ENCODE results near the gene MYO16.

The MYO16 gene

DNA sequence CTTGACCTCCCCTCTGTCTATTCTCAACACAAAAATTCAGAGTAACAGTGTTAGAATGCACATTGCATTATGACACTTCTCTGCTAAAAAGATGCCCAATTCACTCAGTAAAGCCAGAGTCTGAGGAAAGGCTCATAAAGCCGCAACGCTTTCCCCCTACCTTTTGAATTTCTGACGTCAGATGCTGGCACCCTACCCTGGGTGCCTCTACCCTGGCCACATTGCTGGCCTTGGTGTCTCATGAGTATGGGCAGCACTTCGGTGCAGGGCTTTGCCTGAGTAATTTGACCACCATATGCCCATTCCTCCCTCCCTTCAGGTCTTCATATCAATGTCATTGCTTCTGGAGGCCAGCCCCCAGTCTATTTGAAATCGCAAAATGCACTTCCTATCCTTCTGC, 229.3 kb downstream of the MYO16 start:
- H3K4me1 ChIP-seq (ENCODE audit: control insufficient read depth, insufficient read depth, low read length) = peaks cover 12% of the 10 kb centered on the region
- H3K27me3 ChIP-seq (ENCODE audit: control insufficient read depth, insufficient read depth, low read length) = no peaks in the 10 kb centered on the region
- no peaks in the 10 kb centered on the region for H3K36me3 ChIP-seq (ENCODE audit: control insufficient read depth, insufficient read depth, low read length)
- no peaks in the 10 kb centered on the region for H3K9me3 ChIP-seq (ENCODE audit: control insufficient read depth, insufficient read depth, low read length)
- no peak overlapping the region for H3K9ac ChIP-seq (ENCODE audit: low read depth, low read length)
- H3K4me3 ChIP-seq (ENCODE audit: low read depth, low read length) = no peak overlapping the region

DNA sequence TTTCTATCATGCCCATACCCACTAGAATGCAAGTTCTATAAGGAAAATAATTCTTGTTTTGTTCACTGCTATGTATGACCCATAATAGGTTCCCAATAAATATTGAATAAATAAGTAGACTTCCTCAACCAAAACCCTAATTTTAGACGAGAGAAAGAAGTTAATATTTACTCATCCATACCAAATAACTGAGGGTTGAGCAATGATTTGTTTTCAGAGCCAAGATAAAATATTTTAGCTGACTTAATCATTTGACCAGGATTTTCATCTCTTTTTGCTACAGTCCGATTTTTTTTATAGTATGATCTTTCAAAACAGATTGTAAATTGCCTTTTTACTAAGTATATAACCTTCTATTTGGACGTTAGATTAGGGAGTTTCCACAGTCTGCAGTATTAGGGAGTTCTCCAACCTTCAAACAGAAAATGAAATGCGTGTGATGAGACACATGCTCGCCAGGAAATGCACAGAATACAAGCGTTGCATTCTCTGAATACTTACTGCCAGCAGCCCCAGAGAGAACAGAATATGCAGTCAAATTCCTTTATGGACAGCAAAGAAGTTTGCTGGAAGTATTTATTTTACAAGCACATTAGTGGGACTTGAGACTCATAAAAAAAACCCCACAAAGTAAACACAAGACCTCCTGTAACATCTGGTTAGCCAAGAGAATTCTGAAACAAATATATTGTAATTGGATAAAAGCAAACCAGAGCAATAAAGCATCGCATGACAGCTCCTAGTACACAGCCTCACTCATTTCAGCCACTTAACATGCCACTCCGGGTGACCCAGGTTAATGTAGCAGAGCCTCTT, 230.0 kb downstream of the MYO16 start:
- Histone ChIP-seq H3K36me3 (ENCODE audit: control insufficient read depth, insufficient read depth, low read length) (no peaks in the 10 kb centered on the region), H3K4me3 (ENCODE audit: low read depth, low read length) (no peak overlapping the region), H3K27me3 (ENCODE audit: control insufficient read depth, insufficient read depth, low read length) (no peaks in the 10 kb centered on the region), H3K9me3 (ENCODE audit: control insufficient read depth, insufficient read depth, low read length) (no peaks in the 10 kb centered on the region), H3K9ac (ENCODE audit: low read depth, low read length) (no peak overlapping the region), H3K4me1 (ENCODE audit: control insufficient read depth, insufficient read depth, low read length) (peaks cover 12% of the 10 kb centered on the region)

- Histone ChIP-seq H3K4me3 (ENCODE audit: low read depth, low read length) (no peak overlapping the region), H3K4me1 (ENCODE audit: control insufficient read depth, insufficient read depth, low read length) (peaks cover 10% of the 10 kb centered on the region), H3K36me3 (ENCODE audit: control insufficient read depth, insufficient read depth, low read length) (no peaks in the 10 kb centered on the region), H3K9ac (ENCODE audit: low read depth, low read length) (no peak overlapping the region), H3K27me3 (ENCODE audit: control insufficient read depth, insufficient read depth, low read length) (no peaks in the 10 kb centered on the region), H3K9me3 (ENCODE audit: control insufficient read depth, insufficient read depth, low read length) (no peaks in the 10 kb centered on the region)
Measured at GRCh38 chr13:108860418-108860817, 231.0 kb downstream of the MYO16 start.

- Histone ChIP-seq H3K36me3 (ENCODE audit: control insufficient read depth, insufficient read depth, low read length) (no peaks in the 10 kb centered on the region), H3K27me3 (ENCODE audit: control insufficient read depth, insufficient read depth, low read length) (no peaks in the 10 kb centered on the region), H3K9ac (ENCODE audit: low read depth, low read length) (no peak overlapping the region), H3K9me3 (ENCODE audit: control insufficient read depth, insufficient read depth, low read length) (no peaks in the 10 kb centered on the region), H3K4me3 (ENCODE audit: low read depth, low read length) (no peak overlapping the region), H3K4me1 (ENCODE audit: control insufficient read depth, insufficient read depth, low read length) (no peaks in the 10 kb centered on the region)
Measured at GRCh38 chr13:108877300-108877699, 247.9 kb downstream of the MYO16 start.

DNA sequence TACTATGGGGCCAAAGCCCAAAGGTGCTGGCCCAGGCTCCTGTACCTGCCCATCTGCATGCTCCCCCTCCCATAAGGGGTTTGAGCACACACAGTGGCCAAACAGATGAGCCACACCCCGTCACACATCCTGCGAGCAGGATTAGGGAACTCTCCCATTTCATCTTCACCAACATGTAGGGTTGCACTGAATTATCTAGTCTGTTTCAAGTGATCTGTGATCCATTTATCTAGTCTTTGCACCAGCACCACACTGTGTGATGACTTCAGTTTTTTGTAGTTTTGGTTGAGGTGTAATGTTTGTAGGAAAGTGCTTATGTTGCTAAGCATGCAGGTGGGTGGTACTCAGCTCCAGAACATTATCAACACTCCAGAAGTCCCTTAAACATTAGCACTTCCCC, 249.3 kb downstream of the MYO16 start:
- Histone ChIP-seq H3K36me3 (ENCODE audit: control insufficient read depth, insufficient read depth, low read length) (no peaks in the 10 kb centered on the region), H3K9ac (ENCODE audit: low read depth, low read length) (no peak overlapping the region), H3K27me3 (ENCODE audit: control insufficient read depth, insufficient read depth, low read length) (no peaks in the 10 kb centered on the region), H3K4me1 (ENCODE audit: control insufficient read depth, insufficient read depth, low read length) (no peaks in the 10 kb centered on the region), H3K4me3 (ENCODE audit: low read depth, low read length) (no peak overlapping the region), H3K9me3 (ENCODE audit: control insufficient read depth, insufficient read depth, low read length) (no peaks in the 10 kb centered on the region)

DNA sequence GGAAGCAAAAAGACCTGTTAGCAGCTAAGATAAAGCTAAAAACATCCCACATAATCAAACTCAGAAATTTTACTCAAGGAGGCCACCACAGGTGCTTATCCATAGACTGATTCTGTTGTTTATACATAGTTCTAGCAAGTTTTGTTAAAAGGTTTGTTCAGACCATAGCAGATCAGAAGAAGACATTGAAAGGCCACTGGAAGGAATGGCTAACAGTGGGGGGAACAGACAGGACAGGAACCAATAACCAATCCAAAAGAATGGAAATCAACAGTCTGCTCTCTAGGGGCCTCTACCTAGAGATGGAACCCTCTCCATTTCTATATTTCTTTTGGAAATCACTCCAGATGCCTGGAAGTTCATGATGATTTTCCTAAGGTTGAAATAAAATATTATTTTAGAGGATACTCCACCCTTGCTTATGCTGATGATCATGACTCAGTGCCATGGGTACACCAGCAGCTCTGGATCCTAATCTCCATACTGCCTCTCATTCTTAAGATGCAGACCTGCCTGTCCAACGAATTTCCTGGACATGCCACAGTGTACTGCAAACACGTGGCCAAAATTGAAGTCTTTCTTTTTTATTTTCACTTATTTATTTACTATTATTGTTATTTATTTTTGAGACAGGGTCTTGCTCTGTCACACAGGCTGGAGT, 260.0 kb downstream of the MYO16 start:
- Histone ChIP-seq H3K4me1 (ENCODE audit: control insufficient read depth, insufficient read depth, low read length) (no peaks in the 10 kb centered on the region), H3K4me3 (ENCODE audit: low read depth, low read length) (no peak overlapping the region), H3K36me3 (ENCODE audit: control insufficient read depth, insufficient read depth, low read length) (no peaks in the 10 kb centered on the region), H3K9ac (ENCODE audit: low read depth, low read length) (no peak overlapping the region), H3K9me3 (ENCODE audit: control insufficient read depth, insufficient read depth, low read length) (no peaks in the 10 kb centered on the region), H3K27me3 (ENCODE audit: control insufficient read depth, insufficient read depth, low read length) (no peaks in the 10 kb centered on the region)

DNA sequence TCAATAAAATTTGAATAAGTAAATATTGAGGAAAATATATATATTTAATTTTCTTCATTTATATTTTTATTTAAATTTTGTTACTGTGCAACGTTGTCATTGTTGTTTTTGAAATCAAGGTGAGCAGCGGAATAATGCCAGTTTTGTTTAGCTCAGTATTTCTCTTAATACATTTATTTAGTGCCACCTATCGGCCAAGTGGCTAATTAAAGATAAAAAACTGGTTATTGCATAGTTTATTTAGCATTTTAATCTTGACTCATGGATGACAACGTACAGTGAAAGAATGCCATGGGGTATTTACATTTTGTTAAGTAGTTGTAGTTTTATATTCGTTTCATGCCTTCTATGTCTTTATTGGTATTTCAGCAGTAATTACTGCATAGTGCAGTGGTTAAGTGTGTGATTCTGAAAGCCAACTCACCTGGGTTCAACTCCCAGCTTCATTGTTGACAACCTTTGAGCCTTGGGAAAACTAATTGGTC, 265.9 kb downstream of the MYO16 start:
- H3K27me3 ChIP-seq (ENCODE audit: control insufficient read depth, insufficient read depth, low read length) = no peaks in the 10 kb centered on the region
- no peak overlapping the region for H3K4me3 ChIP-seq (ENCODE audit: low read depth, low read length)
- H3K9ac ChIP-seq (ENCODE audit: low read depth, low read length) = no peak overlapping the region
- H3K36me3 ChIP-seq (ENCODE audit: control insufficient read depth, insufficient read depth, low read length) = no peaks in the 10 kb centered on the region
- H3K9me3 ChIP-seq (ENCODE audit: control insufficient read depth, insufficient read depth, low read length) = no peaks in the 10 kb centered on the region
- H3K4me1 ChIP-seq (ENCODE audit: control insufficient read depth, insufficient read depth, low read length) = no peaks in the 10 kb centered on the region

DNA sequence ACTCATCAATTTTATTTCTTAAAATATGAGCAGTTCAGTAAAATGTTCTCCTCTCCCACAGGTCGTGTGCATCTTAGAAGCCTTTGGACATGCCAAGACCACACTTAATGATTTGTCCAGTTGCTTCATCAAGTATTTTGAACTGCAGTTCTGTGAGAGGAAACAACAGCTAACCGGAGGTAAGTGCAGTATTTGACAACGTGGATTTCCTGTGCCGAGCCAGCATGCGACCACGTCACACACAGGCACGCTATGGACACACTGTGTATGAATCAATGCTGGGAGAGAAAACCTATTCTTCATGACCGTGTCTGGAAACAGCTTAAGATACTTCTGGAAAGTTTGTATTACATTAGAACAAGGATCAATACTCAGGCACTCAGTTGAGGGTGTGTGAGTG, 268.5 kb downstream of the MYO16 start:
- H3K9ac ChIP-seq (ENCODE audit: low read depth, low read length) = no peak overlapping the region
- H3K27me3 ChIP-seq (ENCODE audit: control insufficient read depth, insufficient read depth, low read length) = no peaks in the 10 kb centered on the region
- H3K4me1 ChIP-seq (ENCODE audit: control insufficient read depth, insufficient read depth, low read length) = no peaks in the 10 kb centered on the region
- H3K36me3 ChIP-seq (ENCODE audit: control insufficient read depth, insufficient read depth, low read length) = no peaks in the 10 kb centered on the region
- no peaks in the 10 kb centered on the region for H3K9me3 ChIP-seq (ENCODE audit: control insufficient read depth, insufficient read depth, low read length)
- H3K4me3 ChIP-seq (ENCODE audit: low read depth, low read length) = no peak overlapping the region

- H3K4me1 ChIP-seq (ENCODE audit: control insufficient read depth, insufficient read depth, low read length) = no peaks in the 10 kb centered on the region
- H3K9ac ChIP-seq (ENCODE audit: low read depth, low read length) = no peak overlapping the region
- H3K27me3 ChIP-seq (ENCODE audit: control insufficient read depth, insufficient read depth, low read length) = no peaks in the 10 kb centered on the region
- no peaks in the 10 kb centered on the region for H3K36me3 ChIP-seq (ENCODE audit: control insufficient read depth, insufficient read depth, low read length)
- H3K4me3 ChIP-seq (ENCODE audit: low read depth, low read length) = no peak overlapping the region
- H3K9me3 ChIP-seq (ENCODE audit: control insufficient read depth, insufficient read depth, low read length) = no peaks in the 10 kb centered on the region
Measured at GRCh38 chr13:108902405-108903155, 273.2 kb downstream of the MYO16 start.

- Histone ChIP-seq H3K36me3 (ENCODE audit: control insufficient read depth, insufficient read depth, low read length) (no peaks in the 10 kb centered on the region), H3K4me3 (ENCODE audit: low read depth, low read length) (no peak overlapping the region), H3K9me3 (ENCODE audit: control insufficient read depth, insufficient read depth, low read length) (no peaks in the 10 kb centered on the region), H3K27me3 (ENCODE audit: control insufficient read depth, insufficient read depth, low read length) (no peaks in the 10 kb centered on the region), H3K4me1 (ENCODE audit: control insufficient read depth, insufficient read depth, low read length) (no peaks in the 10 kb centered on the region), H3K9ac (ENCODE audit: low read depth, low read length) (no peak overlapping the region)
Measured at GRCh38 chr13:108903613-108904012, 274.2 kb downstream of the MYO16 start.

DNA sequence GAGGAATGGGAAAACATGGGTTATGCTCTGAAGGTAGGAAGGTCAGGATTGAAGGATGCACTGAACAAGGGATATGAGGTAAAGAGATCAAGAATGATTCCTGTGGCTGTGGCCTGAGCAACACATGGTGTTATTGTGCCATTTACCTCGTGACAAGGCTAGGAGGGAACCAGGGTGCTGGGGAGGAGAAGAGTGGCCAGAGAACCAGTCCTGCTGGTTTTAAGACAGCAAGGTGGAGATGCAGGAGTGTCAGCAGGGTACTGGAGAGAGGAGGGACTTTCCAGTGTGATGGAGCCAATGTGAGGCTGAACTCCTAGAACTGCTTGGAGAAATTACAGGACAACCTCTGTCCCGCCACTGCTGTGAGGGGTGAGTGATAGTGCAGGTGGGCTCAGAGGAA, 282.4 kb downstream of the MYO16 start:
- Histone ChIP-seq H3K4me1 (ENCODE audit: control insufficient read depth, insufficient read depth, low read length) (peaks cover 10% of the 10 kb centered on the region), H3K9me3 (ENCODE audit: control insufficient read depth, insufficient read depth, low read length) (no peaks in the 10 kb centered on the region), H3K9ac (ENCODE audit: low read depth, low read length) (no peak overlapping the region), H3K27me3 (ENCODE audit: control insufficient read depth, insufficient read depth, low read length) (no peaks in the 10 kb centered on the region), H3K4me3 (ENCODE audit: low read depth, low read length) (no peak overlapping the region), H3K36me3 (ENCODE audit: control insufficient read depth, insufficient read depth, low read length) (no peaks in the 10 kb centered on the region)

All from iPS-15b (cell line).